Measurements from ENCODE around the gene ANXA11. TPM values are rescaled to one million over a fixed set of nuclear protein-coding genes. Genes with fewer than 3 reads are reported as not detected.

Gene ANXA11
- total RNA-seq, 2 experiments from 2014 or later = 153 to 159 TPM

GRCh38 chr10:80144696-80145131, 60.6 kb downstream of the ANXA11 start:
- Histone ChIP-seq H3K4me1 (ENCODE audit: insufficient read depth, low read length) (peaks cover 17% of the 10 kb centered on the region), H3K4me3 (ENCODE audit: low read length) (peak overlapping the region; percentile 56), H3K9me3 (ENCODE audit: control insufficient read depth in 1 of 2, insufficient read depth in 1 of 2, low read length in 2 of 2) (peaks cover 0 to 1% of the 10 kb centered on the region in 2 experiments), H3K27ac (ENCODE audit: low read depth in 1 of 2, low read length in 2 of 2) (no peak overlapping the region), H3K36me3 (ENCODE audit: insufficient read depth, low read length) (peaks cover 7% of the 10 kb centered on the region), H3K27me3 (ENCODE audit: control insufficient read depth in 1 of 2, insufficient read depth in 2 of 2, low read length in 2 of 2) (no peaks in the 10 kb centered on the region)
- intact Hi-C loops (cut with DNase I, micrococcal nuclease) = loop anchor here (1.0 to 5.0 kb wide), 5 partner anchors 43 to 77 kb away; partner anchors contain the start of genes ANXA11 (in 1 of the 2) and TMEM254 (in 1 of the 2)
- peak overlapping the region; percentile 85 for H3K4me3 Mint-ChIP-seq
- ChIA-PET CTCF (interaction anchor here (1.0 to 3.2 kb wide), 6 partner anchors 27 to 361 kb away, joined by 3 to 36 read pairs (median 6); no protein-coding TSS in a partner anchor), POLR2A (interaction anchor here (0.8 to 3.4 kb wide), 11 partner anchors 16 to 77 kb away, joined by 3 to 46 read pairs (median 4); partner anchors contain the start of genes ANXA11 and TMEM254)
- H3K36me3 Mint-ChIP-seq (ENCODE audit: low read depth) = peaks cover 22% of the 10 kb centered on the region
- ATAC-seq (ENCODE audit: poor library complexity) = peak; percentile 57
- H3K27ac Mint-ChIP-seq = peak overlapping the region; percentile 89
- peaks cover 30% of the 10 kb centered on the region for H3K4me1 Mint-ChIP-seq (ENCODE audit: low read depth)
- H3K27me3 Mint-ChIP-seq = peaks cover 12% of the 10 kb centered on the region
- no peak for TF ChIP-seq CTCF (IDR thresholded peaks at IDR 0.05)
- DNase-seq = peak; percentile 1 to 51 (median 24)
- H3K9me3 Mint-ChIP-seq = peaks cover 2% of the 10 kb centered on the region

- Mint-ChIP-seq H3K4me1 (ENCODE audit: low read depth) (peaks cover 27% of the 10 kb centered on the region), H3K36me3 (ENCODE audit: low read depth) (peaks cover 17% of the 10 kb centered on the region), H3K4me3 (peak overlapping the region; percentile 85), H3K27ac (peak overlapping the region; percentile 89), H3K27me3 (peaks cover 12% of the 10 kb centered on the region), H3K9me3 (peaks cover 2% of the 10 kb centered on the region)
- Histone ChIP-seq H3K27me3 (ENCODE audit: control insufficient read depth in 1 of 2, insufficient read depth in 2 of 2, low read length in 2 of 2) (no peaks in the 10 kb centered on the region), H3K36me3 (ENCODE audit: insufficient read depth, low read length) (peaks cover 7% of the 10 kb centered on the region), H3K4me1 (ENCODE audit: insufficient read depth, low read length) (peaks cover 17% of the 10 kb centered on the region), H3K4me3 (ENCODE audit: low read length) (peak overlapping the region; percentile 56), H3K9me3 (ENCODE audit: control insufficient read depth in 1 of 2, insufficient read depth in 1 of 2, low read length in 2 of 2) (no peaks in the 10 kb centered on the region), H3K27ac (ENCODE audit: low read depth in 1 of 2, low read length in 2 of 2) (no peak overlapping the region)
- DNase-seq (peak in 10 of 14 experiments; percentile 11 to 54 (median 30)), ATAC-seq (ENCODE audit: poor library complexity) (peak; percentile 43)
- CTCF ChIA-PET = interaction anchor here (0.6 to 3.2 kb wide), 20 partner anchors 8 to 417 kb away, joined by 3 to 36 read pairs (median 4); no protein-coding TSS in a partner anchor
- intact Hi-C loops (cut with DNase I, micrococcal nuclease) = loop anchor here (1.0 to 5.0 kb wide), 4 partner anchors 43 to 77 kb away; partner anchors contain the start of gene TMEM254 (in 1 of the 2)
- POLR2A ChIA-PET = interaction anchor here (0.8 to 3.4 kb wide), 12 partner anchors 16 to 78 kb away, joined by 3 to 46 read pairs (median 4); partner anchors contain the start of genes ANXA11 and TMEM254
- TF ChIP-seq CTCF (IDR thresholded peaks at IDR 0.05) = peak; percentile 31
These were observed 61.2 kb downstream of the ANXA11 start for GRCh38 chr10:80144067-80144695.

GRCh38 chr10:80141696-80142460, 63.5 kb downstream of the ANXA11 start:
- no peak for ATAC-seq (ENCODE audit: poor library complexity)
- peaks cover 20% of the 10 kb centered on the region for H3K27me3 Mint-ChIP-seq
- Histone ChIP-seq H3K27ac (ENCODE audit: low read depth in 1 of 2, low read length in 2 of 2) (no peak overlapping the region), H3K4me3 (ENCODE audit: low read length) (no peak overlapping the region), H3K36me3 (ENCODE audit: insufficient read depth, low read length) (no peaks in the 10 kb centered on the region), H3K27me3 (ENCODE audit: control insufficient read depth in 1 of 2, insufficient read depth in 2 of 2, low read length in 2 of 2) (peaks cover 0 to 7% of the 10 kb centered on the region in 2 experiments), H3K9me3 (ENCODE audit: control insufficient read depth in 1 of 2, insufficient read depth in 1 of 2, low read length in 2 of 2) (no peaks in the 10 kb centered on the region), H3K4me1 (ENCODE audit: insufficient read depth, low read length) (peaks cover 17% of the 10 kb centered on the region)
- TF ChIP-seq CTCF (IDR thresholded peaks at IDR 0.05) = no peak
- ChIA-PET POLR2A (interaction anchor here (3.4 kb wide), 1 partner anchor 80 kb away, joined by 46 read pairs; no protein-coding TSS in a partner anchor), CTCF (interaction anchor here (0.6 to 3.2 kb wide), 2 partner anchors 57 to 81 kb away, joined by 3 to 36 read pairs; no protein-coding TSS in a partner anchor)
- peaks cover 25% of the 10 kb centered on the region for H3K4me1 Mint-ChIP-seq (ENCODE audit: low read depth)
- H3K36me3 Mint-ChIP-seq (ENCODE audit: low read depth) = no peaks in the 10 kb centered on the region
- H3K4me3 Mint-ChIP-seq = no peak overlapping the region
- DNase-seq = no peak
- H3K27ac Mint-ChIP-seq = no peak overlapping the region
- intact Hi-C loops (cut with DNase I, micrococcal nuclease) = loop anchor here in 1 of 2 experiments (5.0 kb wide), 3 partner anchors 45 to 65 kb away; partner anchors contain the start of gene TMEM254
- no peaks in the 10 kb centered on the region for H3K9me3 Mint-ChIP-seq

Data from CD4-positive, alpha-beta T cell (primary cell).